ENCODE results near the gene SMCR8. TPM values are rescaled to one million over a fixed set of nuclear protein-coding genes. Genes with fewer than 3 reads are reported as not detected.
"Not testable (repeated sequence)": the region's sequence is repeated elsewhere in the genome, so short reads cannot be mapped to it uniquely, and the experiment has no call there.

The SMCR8 gene
- total RNA-seq, 2 experiments from 2014 or later = 12.9 to 13.7 TPM

GRCh38 chr17:18280766-18281371, 34.2 kb upstream of the SMCR8 start:
- Mint-ChIP-seq H3K36me3 (ENCODE audit: low read depth) (peaks cover 41% of the 10 kb centered on the region), H3K4me1 (ENCODE audit: low read depth) (no peaks in the 10 kb centered on the region), H3K27me3 (no peaks in the 10 kb centered on the region), H3K9me3 (no peaks in the 10 kb centered on the region), H3K27ac (no peak overlapping the region), H3K4me3 (no peak overlapping the region)
- ChIA-PET CTCF (interaction anchor here (1.3 kb wide), 1 partner anchor 62 kb away, joined by 3 read pairs; no protein-coding TSS in a partner anchor), POLR2A (interaction anchor here (0.7 to 0.9 kb wide), 2 partner anchors 14 kb away, joined by 3 read pairs; no protein-coding TSS in a partner anchor)
- no peak for DNase-seq
- no peak for ATAC-seq
- intact Hi-C loops (cut with micrococcal nuclease) = no loop called here
- no peak for TF ChIP-seq CTCF (IDR thresholded peaks at IDR 0.05)

- POLR2A ChIA-PET = interaction anchor here (0.7 kb wide), 1 partner anchor 15 kb away, joined by 3 read pairs; no protein-coding TSS in a partner anchor
- H3K36me3 Mint-ChIP-seq (ENCODE audit: low read depth) = peaks cover 39% of the 10 kb centered on the region
- H3K4me1 Mint-ChIP-seq (ENCODE audit: low read depth) = no peaks in the 10 kb centered on the region
- no peak for TF ChIP-seq CTCF (IDR thresholded peaks at IDR 0.05)
- intact Hi-C loops (cut with micrococcal nuclease) = no loop called here
- CTCF ChIA-PET = no interaction called here
- H3K4me3 Mint-ChIP-seq = no peak overlapping the region
- ATAC-seq (no peak), DNase-seq (no peak)
- no peak overlapping the region for H3K27ac Mint-ChIP-seq
- no peaks in the 10 kb centered on the region for H3K9me3 Mint-ChIP-seq
- no peaks in the 10 kb centered on the region for H3K27me3 Mint-ChIP-seq
These were observed 33.3 kb upstream of the SMCR8 start for GRCh38 chr17:18281788-18282187.

GRCh38 chr17:18285296-18285695, 29.8 kb upstream of the SMCR8 start:
- H3K4me3 Mint-ChIP-seq = no peak overlapping the region
- H3K36me3 Mint-ChIP-seq (ENCODE audit: low read depth) = peaks cover 44% of the 10 kb centered on the region
- ChIA-PET CTCF (interaction anchor here (1.0 to 1.3 kb wide), 2 partner anchors 15 to 102 kb away, joined by 3 read pairs; partner anchors contain the start of gene ALKBH5), POLR2A (interaction anchor here (0.9 to 1.4 kb wide), 3 partner anchors 17 to 99 kb away, joined by 3 to 6 read pairs (median 3); no protein-coding TSS in a partner anchor)
- intact Hi-C loops (cut with micrococcal nuclease) = no loop called here
- TF ChIP-seq CTCF (IDR thresholded peaks at IDR 0.05) = no peak
- H3K27ac Mint-ChIP-seq = no peak overlapping the region
- H3K9me3 Mint-ChIP-seq = no peaks in the 10 kb centered on the region
- no peaks in the 10 kb centered on the region for H3K27me3 Mint-ChIP-seq
- H3K4me1 Mint-ChIP-seq (ENCODE audit: low read depth) = no peaks in the 10 kb centered on the region
- DNase-seq (no peak), ATAC-seq (no peak)

GRCh38 chr17:18291718-18292540, 23.2 kb upstream of the SMCR8 start:
- TF ChIP-seq CTCF (IDR thresholded peaks at IDR 0.05) = no peak
- H3K9me3 Mint-ChIP-seq = no peaks in the 10 kb centered on the region
- no peak for DNase-seq
- H3K27ac Mint-ChIP-seq = no peak overlapping the region
- no peaks in the 10 kb centered on the region for H3K4me1 Mint-ChIP-seq (ENCODE audit: low read depth)
- ChIA-PET POLR2A (interaction anchor here (1.2 to 1.8 kb wide), 3 partner anchors 10 to 73 kb away, joined by 3 to 5 read pairs (median 4); no protein-coding TSS in a partner anchor), CTCF (no interaction called here)
- intact Hi-C loops (cut with micrococcal nuclease) = no loop called here
- H3K27me3 Mint-ChIP-seq = no peaks in the 10 kb centered on the region
- H3K4me3 Mint-ChIP-seq = no peak overlapping the region
- H3K36me3 Mint-ChIP-seq (ENCODE audit: low read depth) = peaks cover 53% of the 10 kb centered on the region
- no peak for ATAC-seq

- H3K27ac Mint-ChIP-seq; CTCF ChIA-PET; H3K9me3 Mint-ChIP-seq; H3K27me3 Mint-ChIP-seq; ATAC-seq; H3K4me1 Mint-ChIP-seq (ENCODE audit: low read depth); intact Hi-C loops (cut with micrococcal nuclease); DNase-seq; POLR2A ChIA-PET; H3K4me3 Mint-ChIP-seq: not testable (repeated sequence)
- H3K36me3 Mint-ChIP-seq (ENCODE audit: low read depth) = peaks cover 41% of the 10 kb centered on the region
These were observed 17.0 kb upstream of the SMCR8 start for GRCh38 chr17:18298061-18298460.
